HK-2 (cell line): Measurements from ENCODE around the gene PRKAG3.
A peak's percentile ranks its signal among the peaks of the same experiment; 100 is the strongest.
"Not testable (repeated sequence)": the region's sequence is repeated elsewhere in the genome, so short reads cannot be mapped to it uniquely, and the experiment has no call there.

Source experiments
- DNase-seq: peaks from one replicate; pipeline ENCODE4 v3.0.0-alpha.2; 2018; ENCODE audit not compliant: unreplicated experiment

The PRKAG3 gene

GRCh38 chr2:218781691-218782527 is 49.7 kb downstream of the PRKAG3 start, which contains the start of gene CYP27A1:
Gene CYP27A1 (plus strand): TSS chr2:218782147. CDS start chr2:218782183, 36 bp downstream.
- peak; percentile 13 for DNase-seq

- DNase-seq: no peak
Measured at GRCh38 chr2:218780851-218781690, 50.5 kb downstream of the PRKAG3 start.

GRCh38 chr2:218780046-218780445 is 51.6 kb downstream of the PRKAG3 start:
- no peak for DNase-seq

- DNase-seq: no peak
Measured at GRCh38 chr2:218777276-218777990, 54.2 kb downstream of the PRKAG3 start.

- DNase-seq: no peak
Measured at GRCh38 chr2:218776488-218776887, 55.1 kb downstream of the PRKAG3 start.

- no peak for DNase-seq
Measured at GRCh38 chr2:218773881-218774280, 57.7 kb downstream of the PRKAG3 start.

- not testable (repeated sequence) for DNase-seq
Measured at GRCh38 chr2:218772759-218773158, 58.8 kb downstream of the PRKAG3 start.
